Measurements from ENCODE around the gene OR52W1.

OR52W1 gene, protein sequence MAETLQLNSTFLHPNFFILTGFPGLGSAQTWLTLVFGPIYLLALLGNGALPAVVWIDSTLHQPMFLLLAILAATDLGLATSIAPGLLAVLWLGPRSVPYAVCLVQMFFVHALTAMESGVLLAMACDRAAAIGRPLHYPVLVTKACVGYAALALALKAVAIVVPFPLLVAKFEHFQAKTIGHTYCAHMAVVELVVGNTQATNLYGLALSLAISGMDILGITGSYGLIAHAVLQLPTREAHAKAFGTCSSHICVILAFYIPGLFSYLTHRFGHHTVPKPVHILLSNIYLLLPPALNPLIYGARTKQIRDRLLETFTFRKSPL

DNA sequence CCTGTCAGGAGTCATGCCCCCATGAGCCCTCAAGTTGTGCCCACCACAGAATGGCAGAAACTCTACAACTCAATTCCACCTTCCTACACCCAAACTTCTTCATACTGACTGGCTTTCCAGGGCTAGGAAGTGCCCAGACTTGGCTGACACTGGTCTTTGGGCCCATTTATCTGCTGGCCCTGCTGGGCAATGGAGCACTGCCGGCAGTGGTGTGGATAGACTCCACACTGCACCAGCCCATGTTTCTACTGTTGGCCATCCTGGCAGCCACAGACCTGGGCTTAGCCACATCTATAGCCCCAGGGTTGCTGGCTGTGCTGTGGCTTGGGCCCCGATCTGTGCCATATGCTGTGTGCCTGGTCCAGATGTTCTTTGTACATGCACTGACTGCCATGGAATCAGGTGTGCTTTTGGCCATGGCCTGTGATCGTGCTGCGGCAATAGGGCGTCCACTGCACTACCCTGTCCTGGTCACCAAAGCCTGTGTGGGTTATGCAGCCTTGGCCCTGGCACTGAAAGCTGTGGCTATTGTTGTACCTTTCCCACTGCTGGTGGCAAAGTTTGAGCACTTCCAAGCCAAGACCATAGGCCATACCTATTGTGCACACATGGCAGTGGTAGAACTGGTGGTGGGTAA, at the start of gene OR52W1:
Gene OR52W1, plus strand, starts transcription at position 51 of the 637 bp plus-strand sequence. Its CDS starts 0 bp downstream, at position 51.
- DNase-seq = no peak

GRCh38 chr11:6151117-6151516, 47.9 kb upstream of the OR52W1 start:
- no peak for DNase-seq

DNA sequence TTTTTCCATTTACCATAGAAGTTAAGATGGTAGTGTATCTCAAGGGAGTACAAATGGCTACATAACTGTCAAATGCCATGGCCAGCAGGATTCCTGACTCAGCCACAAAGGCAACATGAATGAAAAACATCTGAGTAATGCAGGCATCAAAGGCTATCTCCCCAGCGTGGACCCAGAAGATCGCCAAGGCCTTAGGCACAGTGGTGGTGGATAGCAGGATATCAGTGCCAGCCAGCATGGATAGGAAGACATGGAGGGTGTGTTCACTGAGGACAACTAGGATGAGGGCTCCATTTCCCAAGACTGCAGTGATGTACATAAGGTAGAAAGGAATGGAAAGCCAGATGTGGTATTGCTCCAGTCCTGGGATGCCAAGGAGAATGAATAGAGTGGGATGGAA, 46.9 kb upstream of the OR52W1 start:
- no peak for DNase-seq

DNA sequence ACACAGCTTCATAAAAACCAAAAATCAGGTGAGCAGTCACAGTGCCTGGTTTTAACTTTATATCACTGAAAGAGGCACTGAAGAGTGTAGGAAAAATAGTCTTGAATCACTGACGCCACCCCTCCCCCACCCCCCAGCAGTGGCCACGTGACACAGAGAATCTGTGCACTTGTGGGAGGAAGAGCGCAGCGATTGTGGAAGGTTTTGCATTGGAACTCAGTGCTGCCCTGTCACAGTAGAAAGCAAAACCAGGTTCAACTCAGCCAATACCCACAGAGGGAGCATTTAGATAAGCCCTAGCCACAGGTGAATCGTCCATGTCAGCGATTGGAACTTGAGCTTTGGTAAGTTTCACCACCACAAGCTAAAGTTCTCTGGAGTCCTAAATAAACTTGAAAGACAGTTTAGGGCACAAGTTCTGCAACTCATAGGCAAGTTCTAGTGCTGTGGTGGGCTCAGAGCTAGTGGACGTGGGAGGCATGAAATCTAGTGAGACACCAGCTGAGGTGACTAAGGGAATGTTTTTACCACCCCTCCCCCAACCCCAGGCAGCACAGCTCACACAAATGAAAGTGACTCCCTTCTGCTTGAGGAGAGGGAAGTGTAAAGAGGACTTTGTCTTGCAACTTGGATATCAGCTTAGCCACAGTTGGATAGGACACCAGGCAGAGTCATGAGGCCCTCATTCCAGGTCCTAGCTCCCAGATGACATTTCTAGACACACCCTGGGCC, 42.2 kb upstream of the OR52W1 start:
- DNase-seq = no peak

DNA sequence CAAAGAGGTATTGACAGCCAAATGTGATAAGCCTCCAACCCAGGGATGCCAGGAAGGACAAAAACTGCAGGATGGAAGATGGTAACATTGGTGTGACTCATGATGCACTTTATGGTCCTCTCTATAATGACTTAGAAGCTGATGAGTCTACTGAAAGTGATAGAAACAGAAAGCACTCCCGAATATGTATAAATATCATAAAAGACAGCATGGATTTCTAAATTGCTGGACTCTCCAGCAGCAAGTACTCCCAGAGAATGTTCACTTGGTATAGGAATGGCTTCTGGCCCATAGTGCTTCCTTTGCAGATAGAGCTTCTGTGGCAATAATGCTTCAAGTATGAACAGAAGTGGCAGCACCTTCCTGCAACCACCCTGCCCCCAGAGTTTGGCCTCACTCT, 28.8 kb upstream of the OR52W1 start, which contains the start of gene OR52B2:
Gene OR52B2, minus strand, starts transcription at position 101 of the 400 bp plus-strand sequence. Its CDS starts 0 bp downstream, at position 101.
- DNase-seq = no peak

DNA sequence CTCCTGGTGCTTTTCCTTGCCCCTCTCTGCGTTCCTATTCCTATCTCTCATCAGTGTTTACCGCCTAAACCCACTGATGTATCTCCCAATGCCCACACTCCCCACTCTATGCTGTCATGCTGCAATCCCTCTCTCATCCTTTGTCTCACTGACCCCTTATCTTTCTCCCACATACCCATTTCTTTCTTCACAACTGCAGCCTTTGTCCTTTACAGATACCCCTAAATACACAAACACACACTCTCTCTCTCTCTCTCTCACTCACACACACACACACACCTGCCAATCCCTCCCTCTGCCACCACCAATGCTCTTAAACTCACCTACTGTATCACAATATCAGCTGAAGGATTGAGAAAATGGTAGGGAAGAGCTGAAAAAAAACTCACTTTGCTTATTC, 23.6 kb upstream of the OR52W1 start:
- DNase-seq = no peak

DNA sequence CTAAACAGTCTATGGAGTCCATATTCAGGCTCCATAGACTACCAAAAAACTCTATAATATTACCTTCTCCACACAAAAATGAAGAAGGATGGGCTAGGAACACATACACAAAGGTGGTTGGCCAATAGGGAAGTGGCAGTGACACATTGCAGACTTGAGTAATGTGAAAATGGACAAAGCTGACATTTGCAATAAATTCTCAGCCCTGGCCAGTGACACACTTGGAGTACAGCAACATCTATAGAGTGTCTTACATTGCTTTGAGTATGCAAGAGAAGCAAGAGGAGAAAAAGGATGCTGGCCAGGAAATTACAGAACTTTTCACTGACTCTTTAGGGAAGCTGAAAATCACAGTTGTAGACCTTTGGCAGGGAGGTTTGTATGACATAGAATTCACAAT, 7.3 kb upstream of the OR52W1 start:
- DNase-seq = no peak

GRCh38 chr11:6194065-6194581, 4.9 kb upstream of the OR52W1 start:
- DNase-seq = no peak

GRCh38 chr11:6196396-6196795, 2.6 kb upstream of the OR52W1 start:
- no peak for DNase-seq

- DNase-seq = no peak
Measured at GRCh38 chr11:6197466-6198200, 1.4 kb upstream of the OR52W1 start.

DNA sequence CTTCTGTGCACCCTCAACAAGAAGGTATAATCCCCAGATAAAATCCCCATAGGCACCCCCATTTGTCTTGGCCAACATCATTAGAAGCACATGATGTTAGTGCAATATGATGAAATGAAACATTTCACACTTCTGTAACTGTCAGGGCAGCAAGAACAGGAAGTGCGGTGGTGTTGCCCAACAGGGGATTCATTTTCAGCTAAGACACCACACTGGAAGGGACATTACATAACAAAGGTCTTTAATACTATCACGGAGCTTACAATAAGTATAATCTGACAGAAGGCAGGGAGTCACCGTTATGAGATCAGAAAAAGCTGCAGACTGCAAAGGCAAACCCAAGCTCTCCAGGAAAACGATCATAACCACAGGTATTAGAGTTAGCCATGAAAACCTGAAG, 2.0 kb downstream of the OR52W1 start:
- DNase-seq = no peak

DNA sequence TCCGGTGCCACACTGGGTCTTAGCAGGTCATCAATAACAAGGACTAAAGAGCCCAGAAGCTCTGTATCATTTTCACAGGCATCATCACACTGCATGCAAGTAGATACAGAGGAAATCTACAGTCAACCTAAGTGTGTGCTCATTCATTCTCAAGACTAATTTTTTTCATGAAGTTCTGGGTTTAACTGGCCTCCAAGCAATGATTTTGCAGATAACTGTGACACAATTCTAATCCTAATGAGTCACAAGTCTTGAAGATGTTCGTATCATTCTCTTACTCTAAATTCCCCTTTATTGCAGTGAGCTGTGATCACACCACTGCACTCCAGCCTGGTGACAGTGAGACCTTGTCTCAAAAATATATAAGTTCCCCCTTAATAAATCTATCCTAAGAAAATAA, 2.5 kb downstream of the OR52W1 start:
- DNase-seq = no peak

GRCh38 chr11:6202041-6202440, 3.0 kb downstream of the OR52W1 start:
- no peak for DNase-seq

DNA sequence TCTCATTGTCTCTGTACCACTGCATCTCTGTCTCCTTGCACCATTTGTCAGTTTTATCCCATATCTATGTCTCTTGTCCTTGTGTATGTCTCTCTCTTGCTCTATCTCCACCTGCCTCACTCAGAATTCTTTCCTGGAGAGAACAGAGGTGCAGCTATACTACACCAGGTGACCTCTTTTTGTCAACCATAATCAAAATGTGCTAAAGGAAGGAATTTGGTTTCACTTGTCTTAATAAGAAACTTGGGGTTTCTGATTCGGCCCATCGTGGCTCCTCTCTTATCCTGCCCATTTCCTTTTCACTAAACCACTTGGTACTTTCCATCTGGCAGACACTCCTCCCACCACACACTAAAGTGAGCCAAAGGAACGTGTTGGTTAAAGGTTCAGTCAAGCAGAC, 4.3 kb downstream of the OR52W1 start:
- DNase-seq = no peak

- no peak for DNase-seq
Measured at GRCh38 chr11:6204706-6205105, 5.7 kb downstream of the OR52W1 start.

DNA sequence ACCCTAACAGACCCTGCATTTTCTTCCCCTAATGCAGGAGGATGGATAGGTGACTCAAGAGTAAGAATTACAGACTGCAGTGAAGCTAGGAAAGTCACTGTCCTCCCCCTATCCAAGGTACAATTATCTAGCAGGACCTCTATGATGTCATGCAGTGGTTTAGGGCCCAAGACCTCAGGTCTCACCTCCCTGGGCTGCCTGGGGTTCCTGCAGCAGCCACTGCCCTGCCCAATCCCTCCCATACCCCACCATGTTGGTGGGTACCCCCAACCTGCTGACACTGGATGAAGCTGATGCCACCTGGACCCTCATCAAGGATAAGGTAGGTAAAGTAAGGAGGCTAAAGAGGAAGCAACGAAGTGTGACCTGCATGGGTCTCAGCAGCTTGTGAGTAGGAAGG, 6.3 kb downstream of the OR52W1 start, which contains the start of gene C11orf42:
Gene C11orf42, plus strand, starts transcription at position 192 of the 400 bp plus-strand sequence. Its CDS starts 59 bp downstream, at position 251.
- no peak for DNase-seq

GRCh38 chr11:6206456-6207180, 7.6 kb downstream of the OR52W1 start:
- DNase-seq = no peak

DNA sequence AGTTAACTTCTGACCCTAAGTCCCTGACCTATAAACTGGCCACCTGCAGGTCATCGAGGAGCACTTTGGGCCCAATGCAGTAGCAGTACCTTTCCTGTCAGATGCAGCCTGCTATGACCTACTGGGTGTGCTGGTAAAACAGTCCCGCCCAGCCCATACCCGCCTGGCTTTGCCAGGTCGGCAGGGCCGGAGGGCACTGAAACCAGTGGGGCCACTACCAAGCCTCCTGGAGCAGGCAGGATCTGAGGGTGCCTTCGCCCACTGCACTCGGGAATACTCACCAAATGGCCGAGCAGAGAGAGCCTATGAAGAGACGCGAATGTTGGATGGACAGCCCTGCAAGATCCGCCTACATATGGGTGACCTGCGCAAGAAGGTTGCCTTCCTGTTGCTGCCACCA, 10.8 kb downstream of the OR52W1 start:
- no peak for DNase-seq

DNA sequence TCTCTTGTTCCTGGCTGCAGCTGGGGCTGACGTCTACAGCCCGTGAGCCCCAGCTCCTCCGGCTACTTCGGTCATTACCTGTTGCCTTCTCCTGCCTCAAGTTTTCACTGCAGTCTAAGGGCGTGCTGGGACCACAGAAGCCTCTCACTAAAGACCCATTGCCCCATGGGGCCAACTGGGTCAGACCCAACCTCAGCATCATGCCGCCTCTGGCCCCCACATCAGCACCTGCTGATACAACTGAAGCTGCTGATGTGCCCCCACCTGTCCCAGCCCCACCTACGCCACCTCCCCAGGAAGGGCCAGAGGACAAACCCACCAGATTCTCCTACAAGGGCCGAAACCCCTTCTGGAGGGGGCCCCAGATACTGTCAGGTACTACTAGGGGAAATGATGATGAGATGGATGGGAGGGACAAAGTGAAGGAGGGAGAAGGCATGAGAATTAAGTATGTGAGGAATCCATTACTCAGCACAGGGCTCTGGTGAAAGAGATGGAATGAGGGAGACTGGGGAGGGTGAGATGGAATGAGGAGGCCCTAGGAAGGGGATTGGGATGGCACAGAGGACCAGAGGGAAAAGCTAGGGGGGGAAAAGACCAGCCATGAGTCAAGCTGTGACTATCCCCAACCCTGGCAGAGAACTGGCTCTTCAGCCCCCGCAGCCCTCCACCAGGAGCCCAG, 11.4 kb downstream of the OR52W1 start:
- DNase-seq = no peak

- DNase-seq = no peak
Measured at GRCh38 chr11:6214530-6214929, 15.5 kb downstream of the OR52W1 start.

DNA sequence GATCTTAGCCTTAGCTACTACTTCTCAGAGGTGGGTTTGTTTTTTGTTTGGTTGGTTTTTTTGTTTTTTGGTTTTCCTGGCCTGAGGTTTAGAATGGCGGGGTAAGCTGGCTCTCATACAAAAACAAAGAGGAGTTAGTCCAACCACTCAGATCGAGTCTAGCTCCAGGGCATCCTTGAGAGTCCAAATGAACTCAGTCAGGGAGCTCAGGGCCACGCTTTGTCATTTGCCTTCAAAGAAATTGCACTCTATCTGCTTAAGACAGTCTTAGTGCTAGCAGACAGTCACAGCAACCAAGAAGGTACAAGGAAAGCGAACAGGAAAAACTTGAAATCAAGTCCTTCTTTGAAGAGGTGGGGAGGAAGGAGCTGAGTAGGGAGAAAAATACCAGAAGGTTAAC, 17.5 kb downstream of the OR52W1 start:
- DNase-seq = no peak

All from activated CD4-positive, CD25-positive, alpha-beta regulatory T cell (primary cell).